Measurements from ENCODE around the gene ZRANB2.

DNA sequence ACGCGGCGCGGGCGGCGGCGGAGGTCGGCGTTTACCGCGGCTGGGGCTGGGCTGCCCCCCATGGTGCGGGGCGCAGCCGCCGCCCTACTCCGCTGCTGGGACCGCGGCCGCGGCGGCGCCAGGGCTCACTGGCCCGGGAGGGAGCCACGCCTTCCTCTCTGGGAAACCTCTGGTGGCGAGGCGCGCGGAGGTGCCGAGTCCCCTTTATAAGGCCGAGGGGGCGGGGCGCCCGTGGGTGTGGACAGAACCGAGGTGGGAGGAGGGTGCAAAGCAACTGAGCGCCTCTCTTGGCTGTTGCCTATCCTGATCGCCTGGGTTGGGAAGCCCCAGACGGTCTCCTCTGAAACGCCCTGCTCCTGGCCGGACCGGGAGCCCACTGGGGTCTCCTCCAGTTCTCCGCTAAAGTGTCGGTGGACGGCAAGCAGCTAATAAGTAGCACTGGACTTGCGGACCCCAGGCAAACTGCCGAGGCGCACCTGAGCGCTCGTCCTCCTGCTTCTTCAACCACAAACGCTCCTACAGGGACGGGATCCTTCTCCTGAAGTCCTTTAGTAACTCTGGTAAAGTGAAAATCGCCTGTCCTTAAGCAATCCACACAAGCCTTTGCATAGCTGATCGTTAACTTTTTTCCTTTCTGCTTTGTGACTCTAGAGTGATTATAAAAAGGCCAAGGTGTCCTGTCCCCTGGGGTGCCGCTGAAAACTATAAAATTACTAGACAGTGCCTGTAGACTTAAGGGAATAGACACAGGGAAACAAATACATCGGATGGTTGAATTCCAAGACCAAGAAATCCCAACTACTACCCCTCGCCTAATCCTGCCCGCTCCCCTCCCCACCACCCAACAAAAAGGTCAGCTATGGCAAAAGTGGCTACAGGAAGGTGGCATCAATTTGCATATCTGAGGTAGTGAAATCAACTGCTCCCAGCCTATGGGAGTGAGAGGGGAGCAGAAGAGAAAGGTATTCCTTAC, 32.9 kb downstream of the ZRANB2 start, which contains the start of gene PTGER3:
- TF ChIP-seq, protein P1, sequence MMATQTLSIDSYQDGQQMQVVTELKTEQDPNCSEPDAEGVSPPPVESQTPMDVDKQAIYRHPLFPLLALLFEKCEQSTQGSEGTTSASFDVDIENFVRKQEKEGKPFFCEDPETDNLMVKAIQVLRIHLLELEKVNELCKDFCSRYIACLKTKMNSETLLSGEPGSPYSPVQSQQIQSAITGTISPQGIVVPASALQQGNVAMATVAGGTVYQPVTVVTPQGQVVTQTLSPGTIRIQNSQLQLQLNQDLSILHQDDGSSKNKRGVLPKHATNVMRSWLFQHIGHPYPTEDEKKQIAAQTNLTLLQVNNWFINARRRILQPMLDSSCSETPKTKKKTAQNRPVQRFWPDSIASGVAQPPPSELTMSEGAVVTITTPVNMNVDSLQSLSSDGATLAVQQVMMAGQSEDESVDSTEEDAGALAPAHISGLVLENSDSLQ (IDR thresholded peaks at IDR 0.05) = no peak
- TF ChIP-seq FOXK2 (IDR thresholded peaks at IDR 0.05) (no peak), SP1 (IDR thresholded peaks at IDR 0.05) (no peak), ARNT (IDR thresholded peaks at IDR 0.05) (no peak), SUZ12 (IDR thresholded peaks at IDR 0.05) (no peak), HDGF (IDR thresholded peaks at IDR 0.05; ENCODE audit: borderline replicate concordance) (no peak)
